Forelimb muscle (tissue), 1 donor: ENCODE results near the gene PAQR7. TPM values are rescaled to one million over a fixed set of nuclear protein-coding genes. Genes with fewer than 3 reads are reported as not detected.

Experiments used
- DNase-seq: peaks from one replicate; pipeline ENCODE4 v3.0.0-alpha.2; 2013; ENCODE audit warnings: low read depth
- polyA plus RNA-seq: library from polyadenylated mRNA; unstranded; fragments of 120-200 nt; gene quantifications from one replicate; pipeline ENCODE4 v1.2.1, GENCODE V29; 2013; ENCODE audit not compliant: insufficient read length

PAQR7 gene, protein sequence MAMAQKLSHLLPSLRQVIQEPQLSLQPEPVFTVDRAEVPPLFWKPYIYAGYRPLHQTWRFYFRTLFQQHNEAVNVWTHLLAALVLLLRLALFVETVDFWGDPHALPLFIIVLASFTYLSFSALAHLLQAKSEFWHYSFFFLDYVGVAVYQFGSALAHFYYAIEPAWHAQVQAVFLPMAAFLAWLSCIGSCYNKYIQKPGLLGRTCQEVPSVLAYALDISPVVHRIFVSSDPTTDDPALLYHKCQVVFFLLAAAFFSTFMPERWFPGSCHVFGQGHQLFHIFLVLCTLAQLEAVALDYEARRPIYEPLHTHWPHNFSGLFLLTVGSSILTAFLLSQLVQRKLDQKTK
- polyA plus RNA-seq = 7.2 TPM

GRCh38 chr1:25875154-25875855 is at the start of gene PAQR7:
TSS of gene PAQR7 (minus strand) at chr1:25875708. CDS start at chr1:25863839, 11,869 bp downstream.
- peak; percentile 24 for DNase-seq

DNA sequence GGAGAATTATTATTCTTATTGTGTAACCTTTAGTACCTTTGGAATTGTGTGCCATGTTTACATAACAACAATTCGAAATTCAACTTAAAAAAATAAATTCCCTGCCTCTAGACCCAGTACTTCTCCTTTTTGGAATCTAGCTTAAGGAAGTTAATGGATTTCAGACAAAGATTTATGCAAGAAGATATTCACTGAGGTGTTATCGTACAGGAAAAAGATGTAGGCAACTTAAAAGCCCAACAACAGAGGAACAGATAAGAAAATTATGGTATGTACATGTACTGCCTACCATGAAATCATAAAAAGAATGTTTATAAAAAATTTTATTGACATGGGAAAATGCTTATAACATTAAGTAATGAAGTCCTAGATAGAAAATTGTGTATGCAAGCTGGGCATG is 48.9 kb upstream of the PAQR7 start:
- DNase-seq = no peak

GRCh38 chr1:25922971-25923552 is 47.6 kb upstream of the PAQR7 start:
- DNase-seq = no peak

GRCh38 chr1:25922056-25922970 is 46.8 kb upstream of the PAQR7 start:
- DNase-seq = no peak

- no peak for DNase-seq
These were observed 43.1 kb upstream of the PAQR7 start for GRCh38 chr1:25918615-25919014.

DNA sequence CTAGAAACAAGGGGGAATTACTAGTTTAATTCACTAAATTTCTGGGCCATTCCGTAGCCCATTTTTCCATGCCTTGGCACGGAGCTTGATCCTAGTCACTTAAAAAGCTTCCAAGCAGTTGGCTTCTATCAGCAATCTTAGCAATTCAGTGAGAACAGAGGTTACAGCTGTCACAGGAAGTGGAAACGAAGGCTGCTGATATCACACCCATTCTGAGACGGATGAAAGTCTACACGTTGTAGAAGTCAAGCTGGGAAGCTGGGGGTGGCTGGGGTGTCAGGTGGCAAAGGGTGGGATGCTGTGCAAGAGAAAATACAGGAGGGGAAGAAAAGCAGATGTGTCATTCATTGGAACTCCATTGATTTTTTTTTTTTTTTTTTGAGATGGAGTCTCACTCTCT is 42.5 kb upstream of the PAQR7 start:
- DNase-seq = no peak

DNA sequence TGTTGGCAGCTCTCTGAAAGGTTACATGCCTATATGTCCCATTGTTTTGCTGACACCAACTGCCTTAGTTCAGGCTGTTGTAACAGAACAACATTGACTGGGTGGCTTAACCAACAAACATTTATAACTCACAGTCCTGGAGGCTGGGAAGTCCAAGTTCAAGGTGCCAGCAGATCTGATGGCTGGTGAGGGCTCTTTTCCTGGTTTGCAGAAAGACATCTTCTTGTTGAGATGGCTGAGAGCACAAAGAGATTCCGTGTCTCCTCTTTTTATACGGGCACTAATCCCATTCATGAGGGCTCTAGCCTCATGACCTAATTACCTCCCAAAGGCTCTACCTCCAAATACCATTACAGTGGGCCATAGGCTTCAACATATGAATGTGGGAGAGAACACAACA is 41.0 kb upstream of the PAQR7 start:
- DNase-seq = no peak

DNA sequence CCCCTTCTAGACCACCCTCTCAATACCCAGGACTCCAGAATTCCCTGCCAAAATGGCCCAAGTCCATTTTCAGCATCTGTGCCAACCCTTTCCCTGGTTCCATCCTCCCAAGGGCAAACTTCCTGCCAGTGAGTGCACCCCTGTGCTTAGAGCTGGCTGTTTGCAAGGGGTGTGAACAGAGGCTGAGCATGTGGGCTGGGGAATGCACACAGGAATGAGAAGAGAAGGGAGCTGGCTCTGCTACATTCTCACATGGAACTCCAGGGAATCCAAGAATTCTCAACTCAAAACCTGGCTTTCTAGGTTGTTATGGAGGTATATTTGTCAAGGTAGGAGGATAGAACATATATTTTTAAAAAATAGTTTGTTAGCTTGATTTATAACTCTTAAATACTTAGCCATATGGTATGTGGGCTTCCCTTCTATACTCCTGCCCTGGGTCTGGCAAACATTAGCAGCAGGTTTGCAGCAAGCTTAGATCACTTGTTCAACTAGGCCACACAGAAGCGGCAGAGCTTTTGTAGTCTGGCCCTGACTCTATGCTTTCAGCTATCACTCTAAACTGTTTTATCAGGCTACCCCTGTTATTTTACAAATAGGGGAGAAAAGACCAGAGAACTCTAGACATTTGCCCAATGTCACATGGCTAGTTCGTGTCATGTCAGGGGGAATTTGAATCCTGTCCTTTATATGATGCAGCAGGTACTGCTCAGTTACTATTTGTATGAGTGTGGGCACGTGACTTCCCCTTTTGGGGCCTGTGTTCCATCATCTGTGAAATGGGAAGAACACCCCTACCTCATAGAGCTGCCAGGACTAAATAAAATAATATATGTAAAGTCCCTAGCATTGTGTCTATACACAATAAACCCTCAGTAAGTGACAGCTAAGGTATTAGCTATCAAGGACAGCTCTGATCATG is 38.8 kb upstream of the PAQR7 start:
- no peak for DNase-seq

- no peak for DNase-seq
These were observed 37.7 kb upstream of the PAQR7 start for GRCh38 chr1:25913206-25913605.

- no peak for DNase-seq
These were observed 36.7 kb upstream of the PAQR7 start for GRCh38 chr1:25912076-25912831.

GRCh38 chr1:25911162-25911561 is 35.7 kb upstream of the PAQR7 start:
- no peak for DNase-seq

DNA sequence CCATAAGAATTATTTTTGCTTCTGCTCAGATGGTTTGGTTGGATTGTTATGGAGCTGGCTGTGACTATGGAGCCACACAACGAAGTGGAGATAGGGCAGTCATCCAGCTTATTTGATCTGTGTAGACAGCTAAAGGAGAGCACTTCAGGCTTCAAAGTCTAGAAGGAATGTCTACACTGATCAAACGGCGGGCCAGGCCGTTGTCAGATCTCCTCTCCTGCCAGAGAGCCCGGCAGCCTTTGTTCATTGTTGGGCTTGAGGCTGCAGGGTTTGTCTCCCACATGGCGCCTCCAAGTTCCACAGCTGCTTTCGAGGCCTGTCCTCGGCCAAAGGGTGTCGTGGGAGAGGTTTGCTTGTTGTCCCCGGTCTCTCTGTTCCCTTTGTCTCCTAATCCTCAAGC is 33.5 kb upstream of the PAQR7 start:
- no peak for DNase-seq

- DNase-seq = no peak
These were observed 32.7 kb upstream of the PAQR7 start for GRCh38 chr1:25908161-25908560.

DNA sequence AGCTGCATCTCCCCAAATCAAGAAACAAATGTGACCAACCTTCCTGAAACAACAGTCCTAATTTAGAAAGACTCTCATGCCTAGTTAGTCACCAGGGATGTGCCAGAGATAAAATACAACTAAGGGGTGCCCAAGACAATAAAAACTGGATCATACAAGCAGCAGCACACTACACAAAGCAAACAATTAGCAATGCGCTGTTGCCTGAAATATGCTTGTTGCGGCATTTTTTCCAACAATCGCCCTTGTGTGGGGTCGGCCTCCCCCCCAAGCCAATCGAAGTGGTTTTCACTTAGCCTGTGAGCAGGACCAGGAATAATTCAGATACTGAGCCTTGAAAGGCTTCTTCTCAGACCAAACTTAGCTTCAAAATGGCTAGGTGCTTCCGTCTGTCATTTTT is 32.1 kb upstream of the PAQR7 start:
- no peak for DNase-seq

- no peak for DNase-seq
These were observed 31.3 kb upstream of the PAQR7 start for GRCh38 chr1:25906644-25907300.

GRCh38 chr1:25905680-25906643 is 30.5 kb upstream of the PAQR7 start, which contains the start of gene STMN1:
TSS of gene STMN1 (minus strand) at chr1:25906419. CDS start at chr1:25904676, 1,743 bp downstream.
- peak; percentile 77 for DNase-seq

DNA sequence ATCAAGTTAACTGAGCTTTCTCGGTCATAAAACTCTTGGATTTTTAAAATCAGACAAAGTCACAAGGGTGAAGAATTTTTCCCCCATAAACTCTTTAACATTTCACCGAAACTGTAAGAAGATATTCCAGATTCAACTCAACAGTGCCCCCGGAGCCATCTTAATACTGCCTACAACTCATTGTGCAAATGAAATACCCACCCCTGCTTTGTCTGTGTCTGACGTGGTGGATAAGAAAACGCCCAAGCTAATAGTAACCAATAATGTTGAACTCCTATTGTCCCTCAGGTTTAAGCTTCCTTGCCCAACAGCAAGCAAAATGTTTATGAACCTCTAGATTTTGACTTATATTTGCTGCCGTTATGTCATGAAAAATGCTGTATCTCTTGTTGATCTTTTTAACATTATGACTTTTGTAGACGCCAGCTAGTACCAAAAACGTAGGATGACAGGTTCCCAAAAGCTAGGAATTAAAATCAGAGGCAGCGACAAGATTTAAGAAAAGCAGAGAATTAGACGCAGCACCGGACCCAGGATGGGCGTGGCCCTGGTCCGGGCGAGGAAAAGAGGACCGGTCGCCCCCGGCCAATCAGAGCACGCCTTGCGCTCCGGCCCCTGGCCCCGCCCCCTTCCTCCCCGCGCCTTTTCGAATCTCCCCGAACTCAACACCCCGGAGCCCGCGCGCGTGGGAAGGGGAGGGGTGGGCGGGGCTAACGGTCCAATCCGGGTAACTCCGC is 29.6 kb upstream of the PAQR7 start:
- peak; percentile 70 for DNase-seq
